Nephron progenitor cell (in vitro differentiated cells): ENCODE results near the gene ENO3.
A peak's percentile ranks its signal among the peaks of the same experiment; 100 is the strongest.
"Not testable (repeated sequence)": the region's sequence is repeated elsewhere in the genome, so short reads cannot be mapped to it uniquely, and the experiment has no call there.

Experiments used
- DNase-seq: peaks from one replicate; pipeline ENCODE4 v3.0.0; 2021
- H3K27ac Mint-ChIP-seq: 2 replicates; pipeline ENCODE4 v1.8.0; 2021; ENCODE audit warnings: mild to moderate bottlenecking, moderate library complexity, mixed read lengths
- H3K27me3 Mint-ChIP-seq: 2 replicates; pipeline ENCODE4 v1.8.0; 2021; ENCODE audit warnings: mild to moderate bottlenecking, low read depth, mixed read lengths; ENCODE audit not compliant: poor library complexity
- H3K36me3 Mint-ChIP-seq: 2 replicates; pipeline ENCODE4 v1.8.0; 2021; ENCODE audit warnings: low read depth, mixed read lengths
- H3K4me1 Mint-ChIP-seq: 2 replicates; pipeline ENCODE4 v1.8.0; 2021; ENCODE audit warnings: mixed read lengths
- H3K4me3 Mint-ChIP-seq: 2 replicates; pipeline ENCODE4 v1.8.0; 2021; ENCODE audit warnings: mild to moderate bottlenecking, moderate library complexity, mixed read lengths
- H3K9me3 Mint-ChIP-seq: 2 replicates; pipeline ENCODE4 v1.8.0; 2021; ENCODE audit warnings: mild to moderate bottlenecking, moderate library complexity, mixed read lengths
- CTCF ChIP-seq: fragments of 200-600 bp; sonication (generic); IDR thresholded peaks from 2 replicates; pipeline ENCODE4 v1.5.0; 2021; ENCODE audit warnings: antibody characterized with exemption

ENO3 gene

GRCh38 chr17:4921320-4921719 is 29.6 kb upstream of the ENO3 start:
- no peaks in the 10 kb centered on the region for H3K9me3 Mint-ChIP-seq
- H3K36me3 Mint-ChIP-seq = no peaks in the 10 kb centered on the region
- H3K27me3 Mint-ChIP-seq = peaks cover 4% of the 10 kb centered on the region
- no peak overlapping the region for H3K27ac Mint-ChIP-seq
- TF ChIP-seq CTCF = no peak
- no peak overlapping the region for H3K4me3 Mint-ChIP-seq
- no peak for DNase-seq
- peaks cover 7% of the 10 kb centered on the region for H3K4me1 Mint-ChIP-seq

GRCh38 chr17:4926577-4927335 is 24.2 kb upstream of the ENO3 start:
- not testable (repeated sequence) for DNase-seq, H3K9me3 Mint-ChIP-seq, H3K27me3 Mint-ChIP-seq, H3K4me3 Mint-ChIP-seq
- H3K36me3 Mint-ChIP-seq = peaks cover 16% of the 10 kb centered on the region
- peak overlapping the region; percentile 18 for H3K27ac Mint-ChIP-seq
- peaks cover 12% of the 10 kb centered on the region for H3K4me1 Mint-ChIP-seq

GRCh38 chr17:4928881-4929280 is 22.0 kb upstream of the ENO3 start:
- Mint-ChIP-seq H3K36me3 (peaks cover 16% of the 10 kb centered on the region), H3K4me1 (peaks cover 18% of the 10 kb centered on the region), H3K4me3 (no peak overlapping the region), H3K27me3 (peaks cover 8% of the 10 kb centered on the region), H3K27ac (no peak overlapping the region), H3K9me3 (no peaks in the 10 kb centered on the region)
- no peak for TF ChIP-seq CTCF
- DNase-seq = no peak

- no peak within 1 kb of the TSS for H3K4me3 Mint-ChIP-seq
- no peak for TF ChIP-seq CTCF
- no peaks in the 10 kb centered on the region for H3K9me3 Mint-ChIP-seq
- H3K36me3 Mint-ChIP-seq = peaks cover 26% of the 10 kb centered on the region
- H3K27ac Mint-ChIP-seq = peak within 1 kb of the TSS; percentile 68
- peaks cover 21% of the 10 kb centered on the region for H3K4me1 Mint-ChIP-seq
- H3K27me3 Mint-ChIP-seq = peaks cover 8% of the 10 kb centered on the region
- no peak for DNase-seq
These were observed 19.0 kb upstream of the ENO3 start, which contains the start of gene GP1BA for GRCh38 chr17:4931963-4932362. TSS of gene GP1BA (plus strand) at chr17:4932277. CDS start at chr17:4932605, 328 bp downstream.

- TF ChIP-seq CTCF = no peak
- Mint-ChIP-seq H3K4me3 (no peak overlapping the region), H3K4me1 (peaks cover 16% of the 10 kb centered on the region), H3K9me3 (no peaks in the 10 kb centered on the region), H3K36me3 (peaks cover 26% of the 10 kb centered on the region), H3K27ac (no peak overlapping the region), H3K27me3 (peaks cover 8% of the 10 kb centered on the region)
- DNase-seq = no peak
These were observed 18.2 kb upstream of the ENO3 start for GRCh38 chr17:4932756-4933155.

GRCh38 chr17:4933646-4934045 is 17.3 kb upstream of the ENO3 start:
- Mint-ChIP-seq H3K9me3 (no peaks in the 10 kb centered on the region), H3K4me1 (peaks cover 24% of the 10 kb centered on the region), H3K27ac (peak overlapping the region; percentile 67), H3K4me3 (no peak overlapping the region), H3K36me3 (peaks cover 26% of the 10 kb centered on the region), H3K27me3 (peaks cover 8% of the 10 kb centered on the region)
- TF ChIP-seq CTCF = no peak
- DNase-seq = no peak
